D721Med (cell line): ENCODE data around the gene ATP8B4.

ENCODE experiments used
- DNase-seq: peaks from one replicate; pipeline ENCODE4 v3.0.0; 2011; ENCODE audit warnings: low spot score; ENCODE audit not compliant: insufficient read length
- FAIRE-seq: peaks from 2 replicates; lab custom pipeline; 2011; peaks lifted over from hg19 to GRCh38; lab: Jason Lieb, UNC
- TF ChIP-seq, protein P1 (sequence below): IDR thresholded peaks from 2 replicates; pipeline ENCODE4 v1.5.1; 2012; ENCODE audit warnings: mild to moderate bottlenecking, control low read depth; ENCODE audit not compliant: insufficient read depth; ENCODE audit errors: missing control alignments

ATP8B4 gene

DNA sequence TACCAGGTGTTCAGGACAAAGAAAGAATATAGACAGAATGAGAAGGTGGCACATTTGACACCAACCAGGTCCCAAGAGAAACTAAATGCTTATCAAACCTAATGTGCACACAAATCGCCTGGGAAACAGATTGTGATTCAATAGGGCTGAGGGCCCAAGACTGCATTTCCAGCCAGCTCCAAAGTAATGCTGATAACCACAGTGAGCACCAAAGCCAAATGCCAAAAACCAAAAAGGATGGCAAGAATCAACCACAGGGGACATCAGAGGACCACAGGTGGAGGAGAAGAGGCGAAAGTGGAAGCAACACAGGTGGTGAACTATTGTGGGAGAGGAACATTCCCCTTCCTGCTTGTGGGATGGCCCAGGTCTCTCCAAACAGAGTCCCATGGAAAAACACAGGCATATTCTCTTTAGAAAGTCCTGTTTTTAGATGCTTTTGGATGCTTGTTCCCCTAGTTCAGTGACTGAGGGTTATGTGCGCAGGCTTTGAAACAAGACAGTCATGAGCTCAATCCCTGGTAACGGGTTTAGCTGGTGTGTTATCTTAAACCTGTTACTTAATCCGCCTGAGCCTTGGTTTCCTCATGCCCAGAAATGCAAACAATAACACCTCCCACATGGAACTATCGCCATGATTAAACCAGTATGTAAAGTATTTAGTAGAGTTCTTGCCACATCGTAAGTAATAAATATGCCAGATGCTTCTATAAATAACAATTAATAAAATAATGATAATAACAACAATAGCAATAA lies 241.7 kb downstream of the ATP8B4 start:
- DNase-seq (no peak), FAIRE-seq (no peak)
- TF ChIP-seq, protein P1, sequence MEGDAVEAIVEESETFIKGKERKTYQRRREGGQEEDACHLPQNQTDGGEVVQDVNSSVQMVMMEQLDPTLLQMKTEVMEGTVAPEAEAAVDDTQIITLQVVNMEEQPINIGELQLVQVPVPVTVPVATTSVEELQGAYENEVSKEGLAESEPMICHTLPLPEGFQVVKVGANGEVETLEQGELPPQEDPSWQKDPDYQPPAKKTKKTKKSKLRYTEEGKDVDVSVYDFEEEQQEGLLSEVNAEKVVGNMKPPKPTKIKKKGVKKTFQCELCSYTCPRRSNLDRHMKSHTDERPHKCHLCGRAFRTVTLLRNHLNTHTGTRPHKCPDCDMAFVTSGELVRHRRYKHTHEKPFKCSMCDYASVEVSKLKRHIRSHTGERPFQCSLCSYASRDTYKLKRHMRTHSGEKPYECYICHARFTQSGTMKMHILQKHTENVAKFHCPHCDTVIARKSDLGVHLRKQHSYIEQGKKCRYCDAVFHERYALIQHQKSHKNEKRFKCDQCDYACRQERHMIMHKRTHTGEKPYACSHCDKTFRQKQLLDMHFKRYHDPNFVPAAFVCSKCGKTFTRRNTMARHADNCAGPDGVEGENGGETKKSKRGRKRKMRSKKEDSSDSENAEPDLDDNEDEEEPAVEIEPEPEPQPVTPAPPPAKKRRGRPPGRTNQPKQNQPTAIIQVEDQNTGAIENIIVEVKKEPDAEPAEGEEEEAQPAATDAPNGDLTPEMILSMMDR, result no peak

DNA sequence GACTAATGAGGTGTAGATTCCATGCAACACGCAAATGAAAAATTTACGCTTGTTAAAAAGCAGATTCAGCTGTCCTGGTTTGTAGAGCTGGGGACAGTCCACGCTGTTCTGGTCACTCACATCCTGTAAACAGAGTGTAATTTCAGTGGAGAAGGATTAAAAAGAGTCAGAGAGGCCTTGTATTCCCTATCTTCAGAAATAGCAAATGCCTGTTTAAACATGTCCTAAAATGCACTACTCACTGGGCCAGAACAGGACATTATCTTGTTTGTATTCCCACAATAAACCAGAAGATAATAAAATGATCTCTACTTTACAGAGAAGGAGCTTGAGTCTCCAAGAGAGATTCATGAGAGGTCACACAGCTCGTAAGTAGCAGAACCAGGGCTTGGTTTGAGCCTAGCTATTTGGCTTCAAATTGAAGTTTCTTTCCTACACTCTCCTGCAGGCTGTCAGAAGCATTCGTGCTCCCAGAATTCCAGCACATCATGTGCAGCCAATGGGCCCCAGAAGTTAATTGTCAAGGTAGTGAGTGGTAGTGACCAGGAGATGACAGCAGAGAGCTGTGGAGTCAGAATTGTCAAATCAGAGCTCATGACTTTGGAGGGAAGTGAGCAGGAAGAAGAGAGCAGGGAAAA lies 242.5 kb downstream of the ATP8B4 start:
- TF ChIP-seq, protein P1, result peak; percentile 18
- no peak for DNase-seq
- FAIRE-seq, result no peak

DNA sequence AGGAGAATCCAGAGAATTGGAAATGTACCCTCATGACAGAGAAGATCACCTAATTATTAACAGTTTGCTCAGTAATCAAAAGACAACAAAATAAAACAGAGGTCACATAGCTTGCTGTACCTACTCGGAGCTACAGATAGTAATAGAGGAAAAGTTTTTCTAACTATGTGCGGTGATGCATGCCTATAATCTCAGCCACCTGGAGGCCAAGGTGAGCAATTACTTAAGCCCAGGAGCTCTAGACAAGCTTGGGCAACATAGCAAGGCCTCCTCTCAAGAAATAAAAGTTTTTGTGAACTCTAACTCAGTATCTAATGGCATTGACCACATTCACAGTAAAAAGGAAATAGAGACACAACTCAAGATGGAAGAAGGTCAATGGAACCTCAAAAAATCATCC lies 243.6 kb downstream of the ATP8B4 start:
- no peak for DNase-seq
- TF ChIP-seq, protein P1, result no peak
- no peak for FAIRE-seq

GRCh38 chr15:49870472-49870871 lies 248.6 kb downstream of the ATP8B4 start:
- no peak for FAIRE-seq
- DNase-seq, result no peak
- TF ChIP-seq, protein P1, result no peak

GRCh38 chr15:49868348-49868747 lies 250.7 kb downstream of the ATP8B4 start:
- TF ChIP-seq, protein P1, result no peak
- FAIRE-seq, result no peak
- no peak for DNase-seq

GRCh38 chr15:49865925-49866757 lies 252.9 kb downstream of the ATP8B4 start:
- FAIRE-seq (no peak), DNase-seq (no peak)
- TF ChIP-seq, protein P1, result no peak
